Kidney glomerular epithelial cell (primary cell): ENCODE results near the gene NPHP4.

ENCODE experiments used
- DNase-seq: peaks from one replicate; lab custom pipeline; 2025; lab: John Stamatoyannopoulos, UW

Gene NPHP4

DNA sequence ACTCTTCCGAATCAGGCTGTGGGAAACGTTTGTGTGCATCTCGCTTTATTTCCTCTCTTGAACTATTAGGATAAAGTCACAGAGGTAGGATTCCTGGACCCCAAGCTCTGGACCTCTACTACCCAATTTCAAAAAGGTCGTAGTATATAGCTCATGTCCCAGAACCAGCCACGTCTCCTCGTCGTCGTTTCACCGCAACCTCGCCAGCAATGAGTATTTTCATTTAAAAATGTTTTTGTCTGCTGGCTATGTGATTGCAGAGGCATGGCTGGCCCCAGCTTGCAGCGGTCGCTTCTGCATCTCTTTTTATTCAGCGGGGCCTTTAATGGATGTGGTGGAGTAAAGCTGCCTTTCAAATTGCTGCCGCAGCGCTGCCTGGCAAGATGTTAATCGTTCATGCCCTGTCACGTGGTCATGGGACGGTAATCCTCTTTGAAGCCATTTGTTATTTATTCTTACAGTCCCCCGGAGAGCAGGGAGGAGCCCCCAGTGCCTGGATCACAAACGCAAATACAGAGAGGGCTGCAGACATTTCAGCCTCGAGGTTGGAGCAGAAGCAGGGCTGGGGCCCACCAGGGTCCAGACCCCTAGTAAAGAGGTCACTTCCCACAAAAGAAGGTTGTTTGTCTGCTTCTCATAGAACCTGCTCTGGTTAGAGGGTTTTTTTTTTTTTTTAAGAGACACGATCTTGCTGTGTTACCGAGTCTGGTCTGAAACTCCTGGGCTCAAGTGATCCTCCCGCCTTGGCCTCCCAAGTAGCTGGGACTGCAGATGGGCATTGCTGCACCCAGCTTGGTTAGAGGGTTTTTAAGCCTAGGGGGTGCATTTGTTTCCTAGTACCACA, 11.6 kb upstream of the NPHP4 start:
- DNase-seq: no peak

DNA sequence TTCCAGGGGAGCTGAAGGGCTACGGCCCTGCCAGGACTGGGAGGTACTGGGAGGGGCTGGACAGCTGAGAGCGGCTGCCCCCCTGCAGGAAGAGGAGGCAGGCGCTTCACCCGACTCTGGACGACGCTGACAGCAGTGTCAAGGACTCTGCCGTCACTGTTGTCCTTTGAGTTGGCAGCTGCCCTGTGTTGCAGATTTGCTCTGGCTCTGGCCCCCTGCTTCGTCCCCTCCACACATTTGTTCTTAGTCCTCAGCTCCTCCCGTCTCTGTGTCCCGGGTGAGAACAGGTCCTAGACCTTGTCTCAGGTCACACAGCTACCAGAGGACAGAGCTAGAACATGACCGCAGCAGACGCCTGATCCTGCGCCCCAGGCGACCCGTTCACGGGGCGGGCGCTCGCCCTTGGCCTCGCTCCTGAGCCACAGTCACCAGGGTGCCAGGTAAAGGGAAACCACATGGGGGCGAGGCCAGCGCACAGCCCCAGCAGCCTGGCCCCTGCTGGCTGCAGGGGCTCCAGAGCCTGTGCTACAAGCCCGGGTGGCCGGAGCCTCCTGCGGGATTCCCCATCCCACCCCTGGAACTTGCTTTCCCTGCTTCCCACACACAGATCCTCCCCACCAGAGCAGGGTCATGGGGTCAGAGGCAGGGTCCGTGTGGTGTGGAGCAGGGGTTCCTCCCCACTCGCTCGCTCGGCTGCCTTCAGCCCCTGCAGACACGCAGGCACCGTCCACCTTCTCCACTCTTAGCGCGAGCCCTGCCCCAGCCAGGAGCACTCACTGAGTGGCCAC, 10.7 kb upstream of the NPHP4 start:
- no peak for DNase-seq

DNA sequence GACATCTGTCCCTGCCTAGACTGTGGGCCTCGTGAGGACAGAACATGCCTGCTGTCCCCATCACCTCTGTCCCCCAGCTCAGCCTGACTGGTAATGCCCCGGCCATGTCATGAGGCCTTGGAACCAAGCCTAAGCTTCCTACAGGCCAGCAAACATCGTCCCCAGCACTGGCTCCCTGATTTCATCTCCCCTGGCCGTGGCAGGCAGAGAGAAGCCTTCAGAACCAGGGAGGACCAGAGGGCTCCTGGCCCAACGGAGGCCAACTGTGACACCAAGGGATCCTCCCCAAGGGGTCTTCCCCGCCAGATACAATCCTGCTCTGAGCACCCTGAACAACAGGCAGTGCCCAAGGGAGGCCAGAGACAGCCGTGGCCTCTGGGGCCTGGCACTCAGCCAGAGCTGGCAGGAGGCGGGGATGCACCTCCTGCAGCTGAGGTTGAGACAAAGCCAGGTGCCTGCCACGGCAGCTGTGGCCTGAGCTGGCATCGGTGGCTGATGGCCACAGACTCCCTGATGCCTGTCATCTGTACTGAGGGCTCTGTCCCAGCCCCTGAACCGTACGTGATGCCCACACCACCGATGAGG, 9.9 kb upstream of the NPHP4 start:
- DNase-seq: no peak

DNA sequence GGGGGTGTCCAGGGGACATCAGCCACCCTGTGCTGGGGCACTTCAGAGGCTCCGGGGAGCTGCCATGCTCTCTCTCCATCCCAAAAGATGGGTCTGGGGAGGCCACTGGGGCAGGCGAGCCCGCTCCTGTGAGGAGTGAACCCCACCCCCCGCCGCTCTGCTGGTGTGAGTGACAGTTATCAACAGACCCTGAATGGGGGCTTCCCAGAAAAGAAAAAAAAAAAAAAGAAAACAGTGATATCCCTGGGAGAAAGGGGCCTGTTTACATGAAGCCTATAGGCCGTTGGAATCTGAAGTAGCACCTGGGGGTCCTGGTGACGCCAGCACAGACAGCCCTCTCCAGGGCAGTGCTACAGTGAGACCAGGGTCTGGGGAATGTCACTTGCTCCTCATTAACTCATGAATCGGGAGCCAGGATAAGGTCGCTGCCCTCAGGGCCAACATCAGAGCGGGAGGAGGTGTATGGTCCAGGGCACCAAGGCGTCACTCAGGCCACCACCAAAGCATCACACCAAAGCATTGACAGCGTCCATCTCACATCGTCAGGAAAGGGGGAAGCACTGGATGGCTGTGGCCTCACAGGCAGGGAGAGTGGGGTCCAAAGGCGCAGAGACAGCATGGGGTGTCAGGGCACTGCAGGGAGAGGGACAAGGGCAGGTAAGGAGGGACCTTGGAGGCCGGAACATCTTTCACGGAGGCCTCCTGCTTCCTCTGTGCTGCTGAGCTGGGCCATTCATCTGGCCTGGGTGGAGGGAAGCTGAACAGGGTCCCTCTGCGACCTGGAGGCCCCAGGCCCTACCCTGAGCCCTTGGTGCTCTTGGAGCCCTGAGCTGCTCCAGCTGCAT, 8.4 kb upstream of the NPHP4 start:
- DNase-seq: no peak

DNA sequence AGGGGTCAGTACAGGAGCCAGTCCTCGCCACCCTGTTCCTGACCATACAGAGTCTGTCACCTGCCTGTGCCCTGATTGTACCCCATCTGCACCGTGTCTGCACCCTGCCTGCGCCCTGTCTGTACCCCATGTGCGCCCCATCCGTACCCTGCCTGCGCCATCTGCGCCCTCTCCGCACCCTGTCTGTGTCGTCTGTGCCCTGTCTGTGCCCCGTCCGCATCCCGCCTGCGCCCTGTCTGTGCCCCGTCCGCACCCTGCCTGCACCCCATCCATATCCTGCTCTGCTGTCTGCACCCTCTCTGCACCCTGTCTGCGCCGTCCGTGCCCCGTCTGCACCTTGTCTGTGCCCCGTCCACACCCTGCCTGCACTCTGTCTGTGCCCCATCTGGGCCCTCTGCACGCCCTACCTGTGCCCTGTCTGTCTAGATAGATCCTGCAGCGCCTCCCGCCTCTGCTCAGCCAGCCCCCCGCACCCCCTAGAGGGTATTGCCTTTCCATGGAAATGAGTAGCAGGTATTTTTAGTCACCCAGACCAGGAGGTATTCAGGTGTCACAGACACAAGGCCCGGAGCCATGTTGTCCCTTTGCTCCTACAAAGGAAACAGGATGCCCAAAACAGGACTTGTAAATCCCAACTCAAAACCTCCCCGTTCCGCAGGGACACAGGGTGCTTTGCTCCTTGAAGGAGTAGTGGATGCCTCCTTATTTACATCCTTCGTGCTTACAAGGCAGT, 7.7 kb upstream of the NPHP4 start:
- no peak for DNase-seq

DNA sequence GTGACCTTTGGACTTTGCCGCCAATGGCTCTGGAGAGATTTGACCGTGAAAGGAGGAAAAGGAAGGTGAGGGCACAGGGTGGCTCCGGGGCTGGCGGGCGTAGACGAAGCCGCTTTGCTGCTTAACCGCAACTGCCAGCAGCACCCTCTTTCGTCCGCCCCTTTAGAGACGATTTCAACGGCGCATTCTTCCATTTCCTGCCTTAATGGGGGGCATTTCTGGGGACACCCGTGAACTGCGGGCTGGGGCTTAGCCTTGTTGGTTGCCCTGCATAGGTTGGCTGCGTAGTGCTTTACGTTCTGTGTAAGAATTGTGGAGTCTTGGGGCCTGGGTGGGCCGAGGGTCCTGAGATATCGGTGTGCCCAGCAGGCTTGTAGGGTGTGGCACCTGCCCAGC, 6.7 kb upstream of the NPHP4 start:
- DNase-seq: no peak

DNA sequence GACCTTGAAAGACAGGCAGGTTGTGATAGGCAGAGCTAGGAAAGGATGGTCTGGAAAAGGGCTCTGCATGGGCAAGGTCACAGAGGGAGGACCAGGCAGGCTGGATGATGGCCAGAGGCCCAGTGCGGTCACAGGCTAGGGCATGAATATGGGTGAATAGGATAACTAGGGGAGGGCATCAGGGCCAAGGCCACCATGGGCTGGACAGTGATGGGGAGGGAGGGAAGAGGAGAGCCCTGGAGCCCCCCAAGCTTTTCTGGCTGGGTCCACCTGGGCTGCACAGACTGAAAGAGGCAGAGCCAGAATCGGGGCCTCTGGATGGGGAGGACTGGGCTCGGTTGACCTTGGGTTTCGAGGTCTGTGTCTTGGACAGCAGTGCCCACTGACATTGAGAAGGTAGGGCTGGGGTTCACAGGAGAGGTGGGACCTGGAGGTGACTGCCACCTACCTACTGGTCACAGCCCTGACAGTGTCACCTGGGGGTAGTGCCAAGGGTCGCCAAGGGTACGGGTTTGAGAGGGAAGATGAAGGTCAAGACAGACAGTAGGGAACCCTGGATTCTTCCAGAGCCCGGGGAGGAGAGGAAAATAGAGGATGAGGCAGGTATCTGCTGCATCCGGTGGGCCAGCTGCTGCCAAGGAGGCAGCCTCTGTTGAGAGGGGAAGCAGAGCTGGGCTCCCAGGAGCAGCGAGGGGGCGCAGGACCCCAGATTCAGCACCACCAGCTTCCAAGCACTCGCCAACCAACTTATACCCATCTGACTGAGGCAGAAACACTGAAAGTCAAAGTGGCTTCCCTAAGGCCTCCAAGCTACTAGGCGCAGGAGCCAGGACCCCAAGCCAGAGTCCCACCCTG, 6.1 kb upstream of the NPHP4 start:
- DNase-seq: no peak

DNA sequence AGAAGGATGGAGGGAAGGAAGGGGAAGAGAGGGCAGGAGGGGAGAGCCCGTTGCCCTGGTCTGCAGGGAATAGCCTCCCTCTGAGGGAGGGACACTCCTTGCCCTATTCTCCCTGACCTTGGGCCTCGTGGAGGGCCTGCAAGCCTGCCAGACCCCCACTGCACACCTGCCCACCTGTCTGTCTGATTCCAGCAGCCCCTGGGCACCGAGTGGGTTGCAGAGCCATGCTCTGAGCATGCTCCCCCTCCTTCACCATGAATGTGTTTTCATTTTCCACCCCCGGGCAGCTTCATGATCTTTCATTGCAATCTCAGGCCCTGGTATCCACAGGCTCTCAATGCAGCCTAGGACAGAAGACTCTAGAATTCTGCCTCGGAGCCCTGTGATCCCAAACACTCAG, 5.1 kb upstream of the NPHP4 start:
- DNase-seq: no peak

DNA sequence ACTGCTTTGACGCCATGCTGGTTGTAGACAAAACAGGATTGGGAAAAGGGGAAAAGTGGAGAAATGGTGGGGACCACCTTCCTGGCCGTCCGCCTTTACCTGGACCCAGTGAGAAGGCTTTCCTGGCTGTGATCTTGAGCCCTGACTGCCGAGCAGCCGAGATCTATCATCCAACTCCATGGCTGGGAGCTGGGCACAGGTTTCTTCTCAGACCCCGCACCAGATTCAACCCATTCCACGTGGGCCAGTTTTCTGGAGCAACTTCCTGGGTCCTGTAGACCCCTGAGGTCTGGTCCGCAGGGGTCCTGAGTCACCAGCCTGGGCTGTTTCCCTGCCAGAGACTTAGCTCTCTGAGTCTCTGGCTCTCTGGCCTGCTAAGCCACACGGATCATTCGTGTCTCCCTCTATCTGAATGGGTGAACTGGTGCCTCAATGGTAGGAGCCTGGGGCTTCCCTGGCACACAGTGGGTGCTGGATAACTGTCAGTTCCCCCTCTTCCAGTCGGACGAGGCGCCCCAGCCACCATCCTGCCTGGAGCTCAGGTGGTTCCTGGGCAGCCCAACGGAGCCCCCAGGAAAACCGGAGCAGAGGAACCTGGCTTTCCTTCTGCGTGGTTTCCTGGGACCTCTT, 4.5 kb upstream of the NPHP4 start:
- DNase-seq: no peak

DNA sequence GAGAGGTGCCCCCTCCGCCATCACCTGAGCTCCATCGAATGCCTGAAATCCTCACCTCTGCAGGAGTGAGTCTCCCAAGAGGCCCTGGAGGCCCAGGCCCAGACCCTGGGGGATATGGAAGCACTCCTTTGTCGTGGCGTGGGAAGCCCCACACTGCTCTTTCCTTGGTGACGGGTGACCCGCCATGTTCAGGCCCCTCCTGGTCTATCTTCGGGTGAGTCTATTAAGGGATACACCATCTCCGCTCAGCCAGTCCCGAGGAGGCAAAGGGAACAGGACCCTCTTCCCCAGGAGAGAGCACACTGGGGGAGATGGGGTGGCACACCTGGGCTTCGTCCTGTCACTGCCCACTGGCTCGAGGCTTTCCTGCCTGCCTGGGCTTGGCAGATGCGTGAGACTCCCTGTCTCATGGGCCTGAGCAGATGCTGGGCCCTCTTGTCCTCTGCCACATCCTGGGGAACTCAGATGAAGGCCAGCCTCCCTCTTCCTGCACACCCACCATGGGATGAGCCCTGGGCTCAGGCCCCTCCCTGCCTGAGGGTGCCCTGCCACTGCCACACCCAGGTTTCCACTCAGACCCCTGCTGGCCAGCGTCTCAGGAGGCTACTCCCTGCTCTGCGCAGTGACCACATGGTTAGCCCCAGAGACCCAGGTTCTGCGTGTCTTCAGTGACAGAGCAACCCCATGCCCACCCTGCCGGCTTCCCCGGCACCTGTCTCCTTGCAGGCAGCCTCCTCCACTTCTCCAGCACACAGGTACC, 3.8 kb upstream of the NPHP4 start:
- DNase-seq: no peak

DNA sequence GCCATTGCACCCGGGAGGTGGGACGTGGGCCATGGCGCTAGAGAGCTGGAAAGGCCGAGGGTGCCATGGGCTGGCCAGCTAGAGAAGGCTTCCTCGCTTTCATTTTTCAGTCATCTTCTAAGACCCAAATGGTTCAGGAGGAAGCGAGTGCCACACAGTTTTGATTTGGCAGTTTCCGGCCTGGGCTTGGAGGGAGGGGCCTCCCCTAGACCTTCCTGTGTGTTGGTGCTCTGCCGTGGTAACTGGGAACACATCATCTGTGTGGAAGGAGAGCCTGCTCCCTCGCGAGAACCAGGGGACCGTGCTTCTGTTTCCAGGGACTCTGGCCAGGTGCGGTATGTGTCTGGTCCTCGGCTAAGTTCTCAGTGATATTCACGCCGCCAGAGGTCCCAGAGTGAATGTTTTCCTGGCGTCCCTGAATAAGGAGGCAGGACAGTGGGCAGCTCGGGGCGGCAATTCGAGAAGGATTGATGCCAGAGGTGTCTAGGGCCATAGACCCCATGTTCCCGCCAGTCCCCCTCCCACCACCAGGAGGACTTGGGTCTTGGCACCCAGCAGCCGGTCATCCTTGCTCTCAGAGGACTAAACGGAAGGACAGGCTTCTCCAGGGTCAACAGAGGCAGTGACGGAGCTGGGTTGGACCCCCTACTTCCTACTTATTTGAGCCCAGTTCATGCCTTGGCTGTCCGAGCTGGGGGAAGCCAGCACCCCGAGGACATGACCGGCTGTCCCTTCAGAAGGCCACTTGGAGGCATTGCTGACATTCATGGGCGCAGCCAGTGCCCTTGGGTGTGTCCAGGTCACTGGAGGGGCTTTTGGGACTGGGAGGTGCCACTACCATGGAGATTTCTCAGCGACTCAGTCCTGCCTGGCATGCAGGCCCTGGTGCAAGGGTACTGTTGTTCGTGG, 2.7 kb upstream of the NPHP4 start:
- DNase-seq: no peak

DNA sequence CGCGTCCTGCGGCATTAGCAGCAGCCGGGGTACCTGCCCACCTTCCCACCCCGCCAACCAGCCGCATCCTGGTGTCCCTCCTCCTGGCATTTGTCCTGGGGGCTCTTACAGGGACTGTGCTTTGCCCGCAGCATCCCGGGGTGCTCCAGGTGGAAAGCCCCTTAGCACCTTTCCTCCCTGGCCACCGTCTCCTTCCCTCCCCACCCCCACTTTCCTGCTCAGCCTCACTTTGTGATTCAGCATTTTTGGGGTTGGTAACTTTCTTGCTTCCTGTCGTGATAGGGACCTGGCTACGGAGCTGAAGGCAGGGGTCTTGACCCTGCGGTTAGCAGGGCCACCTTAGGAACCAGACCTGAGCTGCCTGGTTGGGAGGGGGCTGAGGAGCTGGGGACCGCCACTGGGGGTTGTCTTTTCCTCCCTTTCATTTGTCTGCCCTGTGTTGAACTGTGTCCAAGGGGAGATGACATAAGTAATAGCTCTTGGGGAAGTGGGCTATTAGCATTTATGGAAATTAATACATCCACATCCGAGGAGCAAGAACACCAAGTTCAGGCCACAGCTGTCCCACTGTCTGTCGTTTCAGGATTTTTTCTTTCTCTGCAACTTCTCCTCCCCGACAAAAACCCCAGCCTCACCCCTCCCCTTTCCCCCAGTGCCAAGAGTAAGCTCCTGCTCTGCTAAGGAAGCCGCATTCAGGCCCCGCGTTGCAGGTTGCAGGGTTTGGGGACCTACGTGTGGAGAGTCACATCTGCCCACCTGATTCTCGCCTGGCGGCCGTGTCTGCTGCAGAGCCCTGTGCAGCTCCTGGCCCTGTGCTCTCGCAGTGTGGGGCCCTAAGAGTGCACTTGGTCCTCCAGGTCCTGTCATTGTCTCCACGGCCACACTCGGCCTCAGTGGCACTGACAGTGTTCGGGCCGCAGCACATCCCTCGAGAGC, 1.6 kb upstream of the NPHP4 start:
- DNase-seq: no peak

DNA sequence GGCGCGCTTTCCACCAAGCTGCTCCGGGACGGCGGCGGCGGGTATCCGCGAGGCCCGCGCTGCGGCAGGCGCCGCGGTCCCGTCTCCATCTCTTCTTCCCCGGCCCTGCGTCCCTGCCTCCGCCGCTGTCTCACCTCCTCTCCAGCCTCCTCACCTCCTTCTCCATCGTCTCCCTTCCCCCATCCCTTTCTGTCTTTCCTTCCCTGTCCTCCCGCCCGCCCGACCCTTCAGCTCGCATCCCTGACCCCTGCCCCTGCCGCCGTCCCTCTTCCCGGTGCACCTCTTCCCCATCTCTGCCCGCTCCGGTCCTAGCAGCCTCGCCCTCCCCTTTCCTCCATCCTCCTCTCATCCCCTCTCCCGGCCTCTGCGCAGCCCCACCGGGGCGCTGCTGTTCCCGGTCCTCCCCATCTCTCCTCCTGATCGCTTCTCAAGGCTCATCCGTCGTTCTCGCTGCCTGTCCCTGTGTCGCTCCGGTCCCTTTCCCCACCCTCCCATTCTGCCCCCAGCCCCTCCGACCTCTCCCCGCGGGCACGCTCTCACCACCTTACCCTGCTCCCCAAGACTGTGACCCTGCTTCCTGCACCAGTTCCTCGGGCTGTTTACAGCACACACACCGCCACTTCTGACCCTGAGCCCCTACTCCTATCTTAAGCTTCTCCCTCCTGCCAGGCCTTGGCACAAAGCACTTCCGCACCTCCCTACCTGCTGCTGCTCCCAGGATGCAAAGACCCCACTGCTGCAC, 760 bp upstream of the NPHP4 start:
- DNase-seq: no peak

DNA sequence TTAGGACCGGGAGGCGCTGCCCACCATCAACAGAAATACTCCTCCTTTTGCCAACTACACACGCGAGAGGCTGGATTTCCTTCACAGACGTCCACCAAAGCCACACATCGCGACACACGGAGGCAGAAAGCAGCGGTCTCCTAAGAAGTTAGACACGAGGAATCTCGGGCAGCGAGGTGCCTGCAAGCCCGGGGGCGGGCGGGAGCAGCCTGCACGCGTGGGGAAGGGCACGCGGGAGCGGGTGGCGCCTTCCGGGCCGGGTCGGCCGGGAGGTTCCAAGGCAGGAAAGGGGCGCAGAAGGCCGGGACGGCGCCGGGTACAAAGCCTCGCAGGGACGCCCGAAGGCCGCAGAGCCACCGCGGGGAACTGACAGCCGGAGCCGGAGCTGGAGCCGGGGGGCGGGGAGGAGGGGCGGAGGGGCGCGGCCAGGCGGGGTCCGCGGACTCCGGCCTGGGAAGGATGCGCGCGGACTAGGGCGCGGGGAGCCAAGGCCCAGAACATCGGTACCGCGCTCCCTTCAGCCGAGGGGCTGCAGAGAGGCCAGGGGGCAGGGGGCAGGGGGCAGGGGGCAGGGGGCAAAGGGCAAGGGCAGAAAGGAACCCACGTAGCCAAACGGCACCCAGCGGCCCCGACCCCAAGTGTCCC, 722 bp downstream of the NPHP4 start:
- DNase-seq: no peak

DNA sequence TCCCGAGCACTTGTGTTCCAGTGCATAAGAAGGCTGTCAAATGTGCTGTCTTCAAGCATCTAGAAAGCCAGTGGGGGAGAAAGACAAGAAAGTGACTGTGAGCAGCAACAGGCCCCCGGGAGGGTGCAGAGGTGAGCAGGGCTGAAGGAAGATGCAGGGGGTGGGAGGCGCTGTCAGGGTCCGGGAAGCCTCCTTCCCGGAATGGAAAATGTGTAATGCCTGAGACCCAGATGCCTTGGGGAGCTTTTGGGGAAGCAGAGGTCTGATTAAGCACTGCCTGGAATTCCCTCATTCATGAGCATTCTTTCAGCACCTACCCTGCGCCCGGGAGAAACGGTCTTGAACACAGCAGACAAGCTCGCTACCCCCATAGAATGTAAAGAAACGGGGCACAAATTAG, 1.3 kb downstream of the NPHP4 start:
- no peak for DNase-seq

DNA sequence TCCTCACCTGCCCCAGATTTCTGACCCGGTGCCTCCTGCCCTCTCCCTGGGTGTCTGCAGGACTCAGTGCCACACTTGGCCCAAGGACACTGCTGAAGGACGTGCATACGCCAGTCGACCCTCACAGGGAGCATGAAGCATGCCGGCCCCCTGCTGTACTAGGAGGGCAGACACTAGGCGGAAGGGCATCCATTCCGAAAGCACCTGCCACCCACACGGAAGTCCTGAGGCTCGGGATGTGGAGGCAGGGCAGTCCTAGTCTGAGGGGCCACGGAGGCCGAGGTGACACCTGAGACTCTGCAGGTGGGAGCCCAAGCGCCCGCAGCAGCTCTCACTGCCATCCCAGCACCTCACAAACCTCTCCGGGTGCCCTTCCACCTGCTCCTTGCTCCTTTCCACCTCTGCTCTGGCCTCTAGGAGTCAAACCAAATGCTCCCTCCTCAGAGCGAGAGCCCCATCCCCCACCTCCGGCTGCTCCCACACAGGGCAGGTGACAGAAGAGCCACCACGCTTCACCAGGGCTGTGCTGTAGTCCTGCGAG, 2.4 kb downstream of the NPHP4 start:
- no peak for DNase-seq
